Right forelimb (tissue), 1 donor: ENCODE data around the gene KIF26B.
"Not testable (repeated sequence)": the region's sequence is repeated elsewhere in the genome, so short reads cannot be mapped to it uniquely, and the experiment has no call there.

Source experiments
- DNase-seq: peaks from one replicate; pipeline ENCODE4 v3.0.0-alpha.2; 2018

Gene KIF26B

GRCh38 chr1:245715970-245716369 is 561.2 kb downstream of the KIF26B start:
- no peak for DNase-seq

- no peak for DNase-seq
Observed at GRCh38 chr1:245716561-245716960, 561.8 kb downstream of the KIF26B start.

GRCh38 chr1:245717611-245718010 is 562.8 kb downstream of the KIF26B start:
- DNase-seq: no peak

GRCh38 chr1:245718123-245718522 is 563.3 kb downstream of the KIF26B start:
- DNase-seq: no peak

- DNase-seq: no peak
Observed at GRCh38 chr1:245718951-245719350, 564.2 kb downstream of the KIF26B start.

GRCh38 chr1:245721488-245721887 is 566.7 kb downstream of the KIF26B start:
- DNase-seq: no peak

- not testable (repeated sequence) for DNase-seq
Observed at GRCh38 chr1:245728035-245728434, 573.2 kb downstream of the KIF26B start.

- DNase-seq: no peak
Observed at GRCh38 chr1:245730801-245731200, 576.0 kb downstream of the KIF26B start.

- DNase-seq: not testable (repeated sequence)
Observed at GRCh38 chr1:245740336-245740735, 585.6 kb downstream of the KIF26B start.

- peak; percentile 58 for DNase-seq
Observed at GRCh38 chr1:245742896-245743295, 588.1 kb downstream of the KIF26B start.

- no peak for DNase-seq
Observed at GRCh38 chr1:245748240-245748639, 593.5 kb downstream of the KIF26B start.

GRCh38 chr1:245748646-245749045 is 593.9 kb downstream of the KIF26B start:
- no peak for DNase-seq

- no peak for DNase-seq
Observed at GRCh38 chr1:245749053-245749452, 594.3 kb downstream of the KIF26B start.

GRCh38 chr1:245750261-245750660 is 595.5 kb downstream of the KIF26B start:
- DNase-seq: no peak

GRCh38 chr1:245751116-245751515 is 596.3 kb downstream of the KIF26B start:
- DNase-seq: no peak

GRCh38 chr1:245751726-245752470 is 597.1 kb downstream of the KIF26B start:
- no peak for DNase-seq

GRCh38 chr1:245752561-245752960 is 597.8 kb downstream of the KIF26B start:
- DNase-seq: no peak

GRCh38 chr1:245753807-245754206 is 599.0 kb downstream of the KIF26B start:
- no peak for DNase-seq

- DNase-seq: no peak
Observed at GRCh38 chr1:245754463-245754961, 599.7 kb downstream of the KIF26B start.
